NCI-H446 treated with DMSO at 0.1 percent for 48 hours (cell line): ENCODE results near the gene ZNF407.

Experiments used
- DNase-seq: peaks from one replicate; lab custom pipeline; 2025; lab: John Stamatoyannopoulos, UW

The ZNF407 gene

GRCh38 chr18:74929110-74929509 is 331.4 kb downstream of the ZNF407 start:
- DNase-seq: no peak

- DNase-seq: no peak
Measured at GRCh38 chr18:74930616-74931015, 332.9 kb downstream of the ZNF407 start.

GRCh38 chr18:74933930-74934329 is 336.3 kb downstream of the ZNF407 start:
- no peak for DNase-seq

- no peak for DNase-seq
Measured at GRCh38 chr18:74935434-74935833, 337.8 kb downstream of the ZNF407 start.

GRCh38 chr18:74936343-74936742 is 338.7 kb downstream of the ZNF407 start:
- no peak for DNase-seq

GRCh38 chr18:74937291-74937690 is 339.6 kb downstream of the ZNF407 start:
- no peak for DNase-seq

GRCh38 chr18:74940856-74941255 is 343.2 kb downstream of the ZNF407 start:
- no peak for DNase-seq

GRCh38 chr18:74942319-74942910 is 344.7 kb downstream of the ZNF407 start:
- no peak for DNase-seq

GRCh38 chr18:74944676-74945075 is 347.0 kb downstream of the ZNF407 start:
- no peak for DNase-seq

GRCh38 chr18:74945774-74946545 is 348.3 kb downstream of the ZNF407 start:
- DNase-seq: no peak

- DNase-seq: no peak
Measured at GRCh38 chr18:74946646-74947375, 349.1 kb downstream of the ZNF407 start.

- DNase-seq: no peak
Measured at GRCh38 chr18:74947417-74947816, 349.7 kb downstream of the ZNF407 start.

- DNase-seq: no peak
Measured at GRCh38 chr18:74947875-74948274, 350.2 kb downstream of the ZNF407 start.

- DNase-seq: no peak
Measured at GRCh38 chr18:74949611-74950010, 351.9 kb downstream of the ZNF407 start.

- no peak for DNase-seq
Measured at GRCh38 chr18:74950479-74950878, 352.8 kb downstream of the ZNF407 start.

- peak; percentile 47 for DNase-seq
Measured at GRCh38 chr18:74951165-74951760, 353.6 kb downstream of the ZNF407 start.

- DNase-seq: no peak
Measured at GRCh38 chr18:74957588-74958224, 360.0 kb downstream of the ZNF407 start.

- DNase-seq: no peak
Measured at GRCh38 chr18:74959216-74959615, 361.5 kb downstream of the ZNF407 start.

- DNase-seq: no peak
Measured at GRCh38 chr18:74961596-74961995, 363.9 kb downstream of the ZNF407 start.

- DNase-seq: no peak
Measured at GRCh38 chr18:74963820-74964446, 366.3 kb downstream of the ZNF407 start.

- DNase-seq: no peak
Measured at GRCh38 chr18:74965682-74966081, 368.0 kb downstream of the ZNF407 start.

GRCh38 chr18:74967438-74967837 is 369.8 kb downstream of the ZNF407 start:
- no peak for DNase-seq
